Measurements from ENCODE around the gene U2AF2. TPM values are rescaled to one million over a fixed set of nuclear protein-coding genes. Genes with fewer than 3 reads are reported as not detected.

The U2AF2 gene
- total and polyA plus RNA-seq, 2 experiments from 2014 or later = 16.1 to 99.6 TPM

DNA sequence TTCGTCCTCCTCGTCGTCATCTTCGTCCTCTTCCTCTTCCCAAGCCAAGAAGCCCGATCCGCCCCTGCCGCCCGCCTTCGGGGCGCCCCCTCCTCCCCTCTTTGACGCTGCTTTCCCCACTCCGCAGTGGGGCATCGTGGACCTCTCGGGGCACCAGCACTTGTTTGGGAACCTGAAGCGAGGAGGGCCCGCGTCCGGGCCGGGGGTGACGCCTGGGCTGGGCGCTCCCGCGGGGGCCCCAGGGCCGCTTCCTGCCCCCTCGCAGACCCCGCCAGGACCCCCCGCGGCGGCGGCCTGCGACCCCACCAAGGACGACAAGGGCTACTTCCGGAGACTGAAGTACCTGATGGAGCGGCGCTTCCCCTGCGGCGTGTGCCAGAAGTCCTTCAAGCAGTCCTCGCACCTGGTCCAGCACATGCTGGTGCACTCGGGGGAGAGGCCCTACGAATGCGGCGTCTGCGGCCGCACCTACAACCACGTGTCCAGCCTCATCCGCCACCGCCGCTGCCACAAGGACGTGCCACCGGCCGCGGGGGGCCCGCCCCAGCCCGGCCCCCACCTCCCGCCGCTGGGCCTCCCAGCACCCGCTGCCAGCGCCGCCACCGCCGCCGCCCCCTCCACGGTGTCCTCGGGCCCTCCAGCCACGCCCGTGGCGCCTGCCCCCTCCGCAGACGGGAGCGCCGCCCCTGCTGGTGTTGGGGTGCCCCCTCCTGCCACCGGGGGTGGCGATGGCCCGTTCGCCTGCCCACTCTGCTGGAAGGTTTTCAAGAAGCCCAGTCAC is 40.7 kb upstream of the U2AF2 start:
- peaks cover 4% of the 10 kb centered on the region for H4K20me1 ChIP-seq (ENCODE audit: insufficient read depth, poor library complexity, severe bottlenecking)
- H3K4me3 ChIP-seq = no peak overlapping the region
- WGBS (ENCODE audit: low lambda C conversion rate, missing lambda C conversion rate) = 98% methylated on average over 28 of the region's 75 CpGs
- H3K4me1 ChIP-seq (ENCODE audit: insufficient read depth) = no peaks in the 10 kb centered on the region
- H3K9me3 ChIP-seq (ENCODE audit: low read depth) = no peaks in the 10 kb centered on the region
- no peaks in the 10 kb centered on the region for H3K27me3 ChIP-seq
- no peak overlapping the region for H3K27ac ChIP-seq
- H2AFZ ChIP-seq = no peak overlapping the region
- H3K9me2 ChIP-seq (replicated peaks; ENCODE audit: insufficient read depth) = no peaks in the 10 kb centered on the region
- H3K36me3 ChIP-seq (replicated peaks; ENCODE audit: insufficient read depth, low read depth) = no peaks in the 10 kb centered on the region
- DNase-seq (ENCODE audit: low spot score) = no peak
- H3K79me2 ChIP-seq = peaks cover 27% of the 10 kb centered on the region
- no peak overlapping the region for H3K4me2 ChIP-seq
- TF ChIP-seq, protein P1, sequence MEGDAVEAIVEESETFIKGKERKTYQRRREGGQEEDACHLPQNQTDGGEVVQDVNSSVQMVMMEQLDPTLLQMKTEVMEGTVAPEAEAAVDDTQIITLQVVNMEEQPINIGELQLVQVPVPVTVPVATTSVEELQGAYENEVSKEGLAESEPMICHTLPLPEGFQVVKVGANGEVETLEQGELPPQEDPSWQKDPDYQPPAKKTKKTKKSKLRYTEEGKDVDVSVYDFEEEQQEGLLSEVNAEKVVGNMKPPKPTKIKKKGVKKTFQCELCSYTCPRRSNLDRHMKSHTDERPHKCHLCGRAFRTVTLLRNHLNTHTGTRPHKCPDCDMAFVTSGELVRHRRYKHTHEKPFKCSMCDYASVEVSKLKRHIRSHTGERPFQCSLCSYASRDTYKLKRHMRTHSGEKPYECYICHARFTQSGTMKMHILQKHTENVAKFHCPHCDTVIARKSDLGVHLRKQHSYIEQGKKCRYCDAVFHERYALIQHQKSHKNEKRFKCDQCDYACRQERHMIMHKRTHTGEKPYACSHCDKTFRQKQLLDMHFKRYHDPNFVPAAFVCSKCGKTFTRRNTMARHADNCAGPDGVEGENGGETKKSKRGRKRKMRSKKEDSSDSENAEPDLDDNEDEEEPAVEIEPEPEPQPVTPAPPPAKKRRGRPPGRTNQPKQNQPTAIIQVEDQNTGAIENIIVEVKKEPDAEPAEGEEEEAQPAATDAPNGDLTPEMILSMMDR (IDR thresholded peaks at IDR 0.05; ENCODE audit: poor library complexity) = no peak
- TF ChIP-seq EZH2phosphoT487 (IDR thresholded peaks at IDR 0.05; ENCODE audit: low read depth, severe bottlenecking, unreplicated experiment) = no peak
- TF ChIP-seq EZH2 (IDR thresholded peaks at IDR 0.05; ENCODE audit: borderline replicate concordance) = no peak

DNA sequence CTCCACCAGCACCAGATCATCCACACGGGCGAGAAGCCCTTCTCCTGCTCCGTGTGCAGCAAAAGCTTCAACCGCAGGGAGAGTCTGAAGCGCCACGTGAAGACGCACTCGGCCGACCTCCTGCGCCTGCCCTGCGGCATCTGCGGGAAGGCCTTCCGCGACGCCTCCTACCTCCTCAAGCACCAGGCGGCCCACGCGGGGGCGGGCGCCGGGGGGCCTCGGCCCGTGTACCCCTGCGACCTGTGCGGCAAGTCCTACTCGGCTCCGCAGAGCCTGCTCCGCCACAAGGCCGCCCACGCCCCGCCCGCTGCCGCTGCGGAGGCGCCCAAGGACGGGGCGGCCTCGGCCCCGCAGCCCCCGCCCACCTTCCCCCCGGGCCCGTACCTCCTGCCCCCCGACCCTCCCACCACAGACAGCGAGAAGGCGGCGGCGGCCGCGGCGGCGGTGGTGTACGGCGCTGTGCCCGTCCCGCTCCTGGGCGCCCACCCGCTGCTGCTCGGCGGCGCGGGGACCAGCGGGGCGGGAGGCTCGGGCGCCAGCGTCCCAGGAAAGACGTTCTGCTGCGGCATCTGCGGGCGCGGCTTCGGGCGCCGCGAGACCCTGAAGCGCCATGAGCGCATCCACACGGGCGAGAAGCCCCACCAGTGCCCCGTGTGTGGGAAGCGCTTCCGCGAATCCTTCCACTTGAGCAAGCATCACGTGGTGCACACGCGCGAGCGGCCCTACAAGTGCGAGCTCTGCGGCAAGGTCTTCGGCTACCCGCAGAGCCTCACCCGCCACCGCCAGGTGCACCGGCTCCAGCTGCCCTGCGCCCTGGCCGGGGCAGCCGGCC is 39.9 kb upstream of the U2AF2 start:
- no peaks in the 10 kb centered on the region for H3K36me3 ChIP-seq (replicated peaks; ENCODE audit: insufficient read depth, low read depth)
- 99% methylated on average over 47 of the region's 98 CpGs for WGBS (ENCODE audit: low lambda C conversion rate, missing lambda C conversion rate)
- no peak overlapping the region for H3K4me3 ChIP-seq
- no peaks in the 10 kb centered on the region for H3K4me1 ChIP-seq (ENCODE audit: insufficient read depth)
- TF ChIP-seq, protein P1 (IDR thresholded peaks at IDR 0.05; ENCODE audit: poor library complexity) = no peak
- no peak for TF ChIP-seq EZH2phosphoT487 (IDR thresholded peaks at IDR 0.05; ENCODE audit: low read depth, severe bottlenecking, unreplicated experiment)
- TF ChIP-seq EZH2 (IDR thresholded peaks at IDR 0.05; ENCODE audit: borderline replicate concordance) = no peak
- peaks cover 19% of the 10 kb centered on the region for H3K79me2 ChIP-seq
- H3K27me3 ChIP-seq = no peaks in the 10 kb centered on the region
- no peaks in the 10 kb centered on the region for H3K9me3 ChIP-seq (ENCODE audit: low read depth)
- DNase-seq (ENCODE audit: low spot score) = no peak
- H2AFZ ChIP-seq = no peak overlapping the region
- no peaks in the 10 kb centered on the region for H3K9me2 ChIP-seq (replicated peaks; ENCODE audit: insufficient read depth)
- H3K4me2 ChIP-seq = no peak overlapping the region
- H3K27ac ChIP-seq = no peak overlapping the region
- H4K20me1 ChIP-seq (ENCODE audit: insufficient read depth, poor library complexity, severe bottlenecking) = no peaks in the 10 kb centered on the region

DNA sequence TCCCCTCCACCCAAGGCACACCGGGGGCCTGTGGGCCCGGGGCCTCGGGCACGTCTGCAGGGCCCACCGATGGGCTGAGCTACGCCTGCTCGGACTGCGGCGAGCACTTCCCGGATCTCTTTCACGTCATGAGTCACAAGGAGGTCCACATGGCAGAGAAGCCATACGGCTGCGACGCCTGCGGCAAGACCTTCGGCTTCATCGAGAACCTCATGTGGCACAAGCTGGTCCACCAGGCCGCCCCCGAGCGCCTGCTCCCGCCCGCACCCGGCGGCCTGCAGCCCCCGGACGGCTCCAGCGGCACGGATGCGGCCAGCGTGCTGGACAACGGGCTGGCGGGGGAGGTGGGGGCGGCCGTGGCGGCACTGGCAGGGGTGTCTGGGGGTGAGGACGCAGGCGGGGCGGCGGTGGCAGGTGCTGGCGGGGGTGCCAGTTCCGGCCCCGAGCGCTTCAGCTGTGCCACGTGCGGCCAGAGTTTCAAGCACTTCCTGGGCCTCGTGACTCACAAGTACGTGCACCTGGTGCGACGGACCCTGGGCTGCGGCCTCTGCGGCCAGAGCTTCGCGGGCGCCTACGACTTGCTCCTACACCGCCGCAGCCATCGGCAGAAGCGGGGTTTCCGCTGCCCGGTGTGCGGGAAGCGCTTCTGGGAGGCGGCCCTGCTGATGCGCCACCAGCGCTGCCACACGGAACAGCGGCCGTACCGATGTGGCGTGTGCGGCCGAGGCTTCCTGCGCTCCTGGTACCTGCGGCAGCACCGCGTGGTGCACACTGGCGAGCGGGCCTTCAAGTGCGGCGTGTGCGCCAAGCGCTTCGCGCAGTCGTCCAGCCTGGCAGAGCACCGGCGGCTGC is 39.1 kb upstream of the U2AF2 start:
- peaks cover 11% of the 10 kb centered on the region for H3K79me2 ChIP-seq
- no peaks in the 10 kb centered on the region for H3K36me3 ChIP-seq (replicated peaks; ENCODE audit: insufficient read depth, low read depth)
- WGBS (ENCODE audit: low lambda C conversion rate, missing lambda C conversion rate) = 98% methylated on average over 57 of the region's 88 CpGs

More for the DNA sequence above, 39.1 kb upstream of the U2AF2 start:
- Histone ChIP-seq H3K9me3 (ENCODE audit: low read depth) (no peaks in the 10 kb centered on the region), H3K27me3 (no peaks in the 10 kb centered on the region), H3K4me1 (ENCODE audit: insufficient read depth) (no peaks in the 10 kb centered on the region), H3K4me2 (no peak overlapping the region), H2AFZ (no peak overlapping the region), H4K20me1 (ENCODE audit: insufficient read depth, poor library complexity, severe bottlenecking) (no peaks in the 10 kb centered on the region), H3K4me3 (no peak overlapping the region), H3K9me2 (replicated peaks; ENCODE audit: insufficient read depth) (no peaks in the 10 kb centered on the region), H3K27ac (no peak overlapping the region)
- TF ChIP-seq EZH2phosphoT487 (IDR thresholded peaks at IDR 0.05; ENCODE audit: low read depth, severe bottlenecking, unreplicated experiment) = no peak
- no peak for DNase-seq (ENCODE audit: low spot score)

All from hepatocyte (in vitro differentiated cells).